T-helper 1 cell (primary cell): Measurements from ENCODE around the gene RHOJ.
"Not testable (repeated sequence)": the region's sequence is repeated elsewhere in the genome, so short reads cannot be mapped to it uniquely, and the experiment has no call there.

Experiments
- DNase-seq, 5 donors: peaks; one replicate each; pipeline ENCODE4 v3.0.0-alpha.2; 2012 to 2020

The RHOJ gene

GRCh38 chr14:63299351-63300110 lies 95.3 kb downstream of the RHOJ start:
- no peak for DNase-seq

- no peak for DNase-seq
Measured at GRCh38 chr14:63300854-63301253, 96.6 kb downstream of the RHOJ start.

DNA sequence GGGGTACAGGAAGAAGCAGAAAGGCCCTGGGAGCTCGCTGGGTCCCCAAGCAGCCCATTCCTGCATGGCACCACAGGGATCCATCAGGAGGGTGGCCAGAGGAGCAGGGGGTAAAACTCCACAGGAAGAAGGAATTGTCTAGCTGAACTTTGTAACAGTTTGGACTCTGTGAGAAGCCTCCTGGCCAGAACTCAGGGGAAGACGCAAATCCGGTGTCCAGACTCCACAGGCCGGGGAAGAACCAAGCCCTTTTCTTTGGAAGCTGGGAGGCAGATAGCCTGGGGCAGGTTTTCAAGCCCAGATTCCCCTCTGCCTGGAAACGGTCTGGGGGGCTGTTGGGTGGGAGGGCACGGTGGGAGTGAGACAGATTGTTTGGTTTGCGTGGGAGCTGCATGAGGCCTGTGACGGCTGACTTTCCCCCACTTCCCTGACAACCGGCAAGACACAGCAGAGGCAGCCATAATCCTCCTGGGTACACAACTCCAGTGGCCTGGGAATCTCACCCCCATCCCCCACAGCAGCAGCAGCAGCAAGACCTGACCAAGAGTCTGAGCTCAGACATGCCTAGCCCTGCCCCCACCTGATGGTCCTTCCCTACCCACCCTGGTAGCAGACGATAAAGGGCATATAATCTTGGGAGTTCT lies 97.8 kb downstream of the RHOJ start:
- DNase-seq, result no peak

DNA sequence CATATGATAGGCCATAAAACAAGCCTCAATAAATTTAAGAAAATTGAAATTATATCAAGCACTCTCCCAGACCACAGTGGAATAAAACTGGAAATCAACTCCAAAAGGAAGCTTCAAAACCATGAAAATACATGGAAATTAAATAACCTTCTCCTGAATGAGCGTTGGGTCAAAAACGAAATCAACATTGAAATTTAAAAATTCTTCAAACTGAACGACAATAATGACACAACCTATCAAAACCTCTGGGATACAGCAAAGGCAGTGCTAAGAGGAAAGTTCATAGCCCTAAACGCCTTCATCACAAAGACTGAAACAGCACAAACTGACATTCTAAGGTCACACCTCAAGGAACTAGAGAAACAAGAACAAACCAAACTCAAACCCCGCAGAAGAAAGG lies 100.2 kb downstream of the RHOJ start:
- DNase-seq, result not testable (repeated sequence)

DNA sequence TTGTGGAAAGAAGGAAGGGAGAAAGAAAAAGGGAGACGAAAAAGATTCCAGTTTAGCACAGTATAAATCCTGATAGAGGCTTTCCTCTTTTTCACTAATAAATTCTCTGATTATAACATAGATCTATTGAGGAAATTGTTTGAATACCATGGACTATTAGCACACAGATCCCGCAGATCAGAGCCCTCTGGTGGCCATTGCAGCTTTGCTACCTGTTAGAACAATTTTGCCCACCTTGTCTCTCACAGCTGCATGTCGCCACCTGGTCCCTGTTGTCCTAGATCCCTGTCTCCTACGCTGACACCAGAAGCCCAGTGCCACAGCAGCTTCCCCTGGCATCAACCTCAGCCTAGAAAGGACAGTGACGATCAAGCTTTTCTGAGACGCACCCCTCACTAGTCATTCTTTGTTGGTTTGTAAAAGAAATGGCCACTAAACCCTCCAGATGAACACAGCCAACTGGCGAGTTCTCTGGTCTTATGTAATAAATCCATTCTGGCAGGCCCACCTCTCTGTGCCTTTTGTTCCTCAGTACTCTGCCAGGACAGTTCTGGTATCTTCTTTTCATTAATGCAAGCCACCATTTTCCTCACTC lies 104.6 kb downstream of the RHOJ start:
- DNase-seq, result no peak

DNA sequence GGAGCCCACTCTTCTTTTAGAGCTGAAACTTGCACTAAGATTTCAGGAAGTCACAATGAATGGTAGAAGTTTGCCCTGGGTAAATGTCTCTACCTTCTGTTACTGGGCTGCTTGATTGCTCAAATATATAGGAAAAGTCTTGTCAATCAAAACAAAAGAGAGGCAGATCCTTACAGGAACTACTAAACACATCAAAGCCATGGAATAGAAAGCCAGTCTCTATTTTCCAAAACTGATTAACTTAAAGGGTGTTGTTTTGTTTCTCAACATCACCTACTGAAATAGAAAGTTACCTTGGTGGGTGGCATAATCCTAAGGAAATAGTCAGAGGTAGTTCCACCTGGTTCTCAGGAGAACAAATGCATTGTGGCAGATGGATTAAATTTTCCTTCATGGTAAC lies 114.6 kb downstream of the RHOJ start, which contains the start of gene GPHB5:
Gene GPHB5, minus strand, starts transcription at position 101 of the 400 bp plus-strand sequence. CDS start 1,086 bp downstream, outside the sequence.
- no peak for DNase-seq

DNA sequence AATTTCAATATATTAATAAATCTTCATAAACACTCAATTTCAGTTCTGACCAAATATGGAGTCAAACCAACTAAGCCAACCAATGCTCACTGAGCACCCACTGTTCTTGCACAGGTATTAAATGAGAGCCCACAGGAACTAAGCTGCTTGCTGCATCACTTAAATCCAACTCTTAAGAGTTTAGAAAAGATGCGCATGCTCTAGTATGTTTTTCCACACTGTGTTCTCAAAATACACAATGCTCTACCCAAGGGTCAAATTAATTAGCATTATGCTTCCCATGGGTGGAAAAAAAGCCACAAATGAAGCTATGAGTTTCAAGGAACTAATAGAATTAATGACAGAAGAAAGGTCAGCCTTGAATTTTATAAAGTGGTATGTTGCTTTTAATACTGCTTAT lies 118.2 kb downstream of the RHOJ start:
- DNase-seq, result no peak

GRCh38 chr14:63322897-63323573 lies 118.8 kb downstream of the RHOJ start:
- no peak for DNase-seq

DNA sequence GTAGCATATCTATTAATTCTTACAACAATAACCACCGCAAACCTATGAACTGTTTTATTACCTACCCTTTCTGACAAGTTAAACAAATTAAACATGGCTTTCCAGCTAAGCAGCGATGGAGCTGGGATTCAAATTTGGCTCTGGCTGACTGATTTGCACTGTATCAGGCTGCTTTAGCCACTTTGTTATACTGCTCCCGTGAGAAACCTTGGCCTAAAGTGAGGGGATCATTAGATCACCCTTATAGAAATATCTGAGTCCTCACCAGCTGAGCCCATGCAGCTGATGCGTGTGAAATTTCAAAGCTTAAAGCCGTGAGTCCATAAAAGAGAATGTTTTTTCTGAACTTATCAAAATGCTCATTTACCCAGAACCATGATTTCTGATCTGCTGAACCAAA lies 122.6 kb downstream of the RHOJ start:
- no peak for DNase-seq

DNA sequence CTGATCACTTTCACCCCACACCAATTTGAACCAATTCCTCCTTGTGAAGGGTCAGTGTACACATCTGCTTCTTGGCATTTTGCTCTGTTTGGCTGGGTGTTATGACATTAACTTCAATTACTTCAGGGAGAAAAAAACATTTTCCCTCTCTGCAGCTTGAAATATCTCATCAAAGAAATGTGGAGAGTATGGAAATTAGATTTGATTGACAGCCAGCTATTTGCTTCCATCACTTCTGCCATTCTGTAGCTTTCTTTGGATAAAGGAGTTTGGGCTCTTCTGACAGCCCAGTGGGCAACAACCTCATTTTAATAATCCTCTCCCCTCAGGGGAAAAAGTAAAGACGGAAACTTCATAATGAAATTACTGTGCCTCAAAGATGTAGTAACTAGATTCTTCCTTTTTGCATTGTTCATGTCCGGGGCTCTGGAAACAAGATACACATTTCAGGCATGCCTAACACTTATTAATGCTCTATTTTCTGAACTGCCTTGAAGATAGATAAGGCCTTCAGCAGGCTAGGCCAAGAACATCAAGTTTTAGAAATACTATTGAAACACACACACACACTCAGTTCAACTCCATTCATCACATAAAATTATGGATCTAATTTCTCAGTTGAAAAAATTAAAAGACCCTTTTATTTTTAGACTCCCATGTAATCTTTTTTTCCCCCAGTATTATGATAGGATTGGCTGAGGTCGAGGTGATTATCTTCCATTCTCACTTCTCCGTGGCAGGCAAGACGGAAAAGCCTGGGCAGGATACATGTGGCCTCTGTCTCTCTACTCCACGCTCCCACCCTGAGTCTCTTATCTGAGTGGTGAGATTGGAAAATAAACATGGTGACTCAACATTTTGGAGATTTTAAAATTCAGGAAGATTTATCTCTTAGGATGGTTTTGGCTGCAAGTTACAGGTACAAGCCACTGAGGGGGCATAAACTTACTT lies 124.8 kb downstream of the RHOJ start:
- no peak for DNase-seq

DNA sequence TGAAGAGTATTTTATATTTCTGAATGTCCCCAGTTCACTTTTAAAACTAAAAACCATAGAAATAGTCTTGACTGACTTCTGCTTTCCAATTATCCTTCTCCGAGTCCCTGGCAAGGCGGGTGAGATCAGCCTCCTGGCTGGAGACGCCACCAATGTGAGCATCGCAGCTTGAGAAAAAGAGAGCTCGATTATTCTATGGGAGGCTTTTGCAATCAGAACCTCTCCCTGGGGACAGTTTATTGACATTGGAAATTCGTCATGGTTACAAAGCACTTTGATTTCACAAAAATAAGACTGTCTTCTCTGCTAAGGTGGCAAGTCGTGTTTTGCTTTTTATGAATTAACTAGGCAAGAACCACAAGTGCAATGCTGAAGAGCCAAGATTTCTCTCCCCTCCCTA lies 138.1 kb downstream of the RHOJ start:
- DNase-seq, result no peak
